PC-9 (cell line): ENCODE measurements around the gene INO80. TPM values are rescaled to one million over a fixed set of nuclear protein-coding genes. Genes with fewer than 3 reads are reported as not detected.

ENCODE experiments used
- BruUV-seq: library from RNA; stranded (reverse); fragments of 400-500 nt; replicated peaks from 2 replicates; lab custom pipeline; 2021; lab: Mats Ljungman, UMichigan
- CTCF ChIA-PET: fragments of 300-600 bp; sonication (Branson Sonifier 250); formaldehyde crosslinking; loops from one replicate; lab custom pipeline; 2022; ENCODE audit warnings: antibody characterized with exemption; lab: Charles Lee
- POLR2A ChIA-PET: fragments of 300-600 bp; sonication (Branson Sonifier 250); formaldehyde crosslinking; loops from one replicate; lab custom pipeline; 2022; ENCODE audit warnings: antibody characterized with exemption; ENCODE audit not compliant: unreplicated experiment; lab: Charles Lee
- DNase-seq, 2 experiments: peaks; one replicate each; pipeline versions ENCODE4 v3.0.0 to v3.0.0-alpha.2; 2015 to 2022; ENCODE audit warnings: mixed read lengths in 1 of 2
- H2AFZ ChIP-seq: fragments of 200-600 bp; sonication (generic); 2 replicates; pipeline ENCODE4 v1.8.1; 2017; ENCODE audit warnings: antibody characterized with exemption
- H3F3A ChIP-seq: fragments of 200-600 bp; sonication (generic); 2 replicates; pipeline ENCODE4 v1.8.1; 2017; ENCODE audit warnings: antibody characterized with exemption, mild to moderate bottlenecking, low read depth; ENCODE audit not compliant: insufficient read depth
- H3K27ac ChIP-seq: fragments of 200-600 bp; sonication (generic); 2 replicates; pipeline ENCODE4 v1.6.1; 2016; ENCODE audit warnings: mixed run types
- H3K27me3 ChIP-seq: fragments of 200-600 bp; sonication (generic); 2 replicates; pipeline ENCODE4 v1.6.1; 2016; ENCODE audit warnings: low read depth, mixed run types; ENCODE audit not compliant: insufficient read depth
- H3K36me3 ChIP-seq: fragments of 200-600 bp; sonication (generic); 2 replicates; pipeline ENCODE4 v1.6.1; 2016; ENCODE audit warnings: low read depth, mixed run types
- H3K4me1 ChIP-seq: fragments of 200-600 bp; sonication (generic); replicated peaks from 2 replicates; pipeline ENCODE4 v1.6.1; 2016; ENCODE audit warnings: mixed run types; ENCODE audit not compliant: insufficient read depth
- H3K4me2 ChIP-seq: fragments of 200-600 bp; sonication (generic); 2 replicates; pipeline ENCODE4 v1.6.1; 2017; ENCODE audit warnings: mixed run types
- H3K4me3 ChIP-seq: fragments of 200-600 bp; sonication (generic); 2 replicates; pipeline ENCODE4 v1.6.1; 2016; ENCODE audit warnings: mixed run types
- H3K79me2 ChIP-seq: fragments of 200-600 bp; sonication (generic); 2 replicates; pipeline ENCODE4 v1.6.1; 2017; ENCODE audit warnings: low read depth, mixed run types
- H3K9me2 ChIP-seq: fragments of 200-600 bp; sonication (generic); 2 replicates; pipeline ENCODE4 v1.8.1; 2017; ENCODE audit warnings: mild to moderate bottlenecking; ENCODE audit not compliant: insufficient read depth
- H3K9me3 ChIP-seq: fragments of 200-600 bp; sonication (generic); 2 replicates; pipeline ENCODE4 v1.8.1; 2016; ENCODE audit warnings: low read depth; ENCODE audit not compliant: insufficient read depth
- H4K20me1 ChIP-seq: fragments of 200-600 bp; sonication (generic); 2 replicates; pipeline ENCODE4 v1.8.1; 2017; ENCODE audit not compliant: insufficient read depth
- EZH2 ChIP-seq: fragments of 200-600 bp; sonication (generic); IDR thresholded peaks from 2 replicates; pipeline ENCODE4 v1.8.0; 2017; ENCODE audit warnings: antibody characterized with exemption, low read depth
- intact Hi-C: fragments of 100-400 bp; cut with micrococcal nuclease; formaldehyde crosslinking; loops from one replicate; pipeline ENCODE4 v1.10.0; 2022; ENCODE audit not compliant: unreplicated experiment
- total RNA-seq: library from RNA; stranded (reverse); gene quantifications from 2 replicates; pipeline ENCODE4 v1.2.3, GENCODE V29; 2021
- TF ChIP-seq, protein P1 (sequence below): fragments of 200-600 bp; sonication (generic); conservative IDR thresholded peaks from 2 replicates; pipeline ENCODE4 v1.6.1; 2017; ENCODE audit warnings: mixed run types, antibody characterized with exemption, mild to moderate bottlenecking, moderate library complexity

Gene INO80
- total RNA-seq, 1 experiment from 2014 or later, result 18.8 TPM

DNA sequence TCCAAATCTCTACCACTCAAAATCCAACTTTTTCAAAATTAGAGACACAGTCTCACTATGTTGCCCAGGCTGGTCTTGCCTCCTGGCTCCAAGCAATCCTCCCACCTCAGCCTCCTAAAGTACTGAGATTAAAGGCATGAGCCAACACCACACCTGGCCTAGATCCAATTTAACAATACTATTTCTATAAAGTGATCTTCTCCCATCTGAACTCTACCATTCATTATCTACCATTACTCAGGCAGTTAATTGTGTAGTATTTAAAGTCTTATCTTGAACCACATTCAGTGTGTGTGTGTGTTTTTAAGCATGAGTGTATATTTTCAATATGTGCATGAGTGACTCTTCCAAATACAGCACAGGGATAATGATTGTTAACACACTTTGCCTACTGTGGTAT, 77.0 kb downstream of the INO80 start:
- Histone ChIP-seq H3K9me2 (no peaks in the 10 kb centered on the region), H3K36me3 (peaks cover 12% of the 10 kb centered on the region; the same call in 1 of the 2 replicates), H3K9me3 (no peaks in the 10 kb centered on the region), H3K4me2 (no peak overlapping the region), H3K79me2 (no peaks in the 10 kb centered on the region), H4K20me1 (no peaks in the 10 kb centered on the region), H3F3A (peaks cover 3% of the 10 kb centered on the region; the same call in 1 of the 2 replicates), H3K27me3 (no peaks in the 10 kb centered on the region), H2AFZ (no peak overlapping the region), H3K4me3 (no peak overlapping the region), H3K4me1 (no peaks in the 10 kb centered on the region), H3K27ac (no peak overlapping the region)
- no peak for DNase-seq
- ChIA-PET POLR2A (no interaction called here), CTCF (no interaction called here)
- TF ChIP-seq EZH2, result no peak
- TF ChIP-seq, protein P1, sequence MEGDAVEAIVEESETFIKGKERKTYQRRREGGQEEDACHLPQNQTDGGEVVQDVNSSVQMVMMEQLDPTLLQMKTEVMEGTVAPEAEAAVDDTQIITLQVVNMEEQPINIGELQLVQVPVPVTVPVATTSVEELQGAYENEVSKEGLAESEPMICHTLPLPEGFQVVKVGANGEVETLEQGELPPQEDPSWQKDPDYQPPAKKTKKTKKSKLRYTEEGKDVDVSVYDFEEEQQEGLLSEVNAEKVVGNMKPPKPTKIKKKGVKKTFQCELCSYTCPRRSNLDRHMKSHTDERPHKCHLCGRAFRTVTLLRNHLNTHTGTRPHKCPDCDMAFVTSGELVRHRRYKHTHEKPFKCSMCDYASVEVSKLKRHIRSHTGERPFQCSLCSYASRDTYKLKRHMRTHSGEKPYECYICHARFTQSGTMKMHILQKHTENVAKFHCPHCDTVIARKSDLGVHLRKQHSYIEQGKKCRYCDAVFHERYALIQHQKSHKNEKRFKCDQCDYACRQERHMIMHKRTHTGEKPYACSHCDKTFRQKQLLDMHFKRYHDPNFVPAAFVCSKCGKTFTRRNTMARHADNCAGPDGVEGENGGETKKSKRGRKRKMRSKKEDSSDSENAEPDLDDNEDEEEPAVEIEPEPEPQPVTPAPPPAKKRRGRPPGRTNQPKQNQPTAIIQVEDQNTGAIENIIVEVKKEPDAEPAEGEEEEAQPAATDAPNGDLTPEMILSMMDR, result no peak
- no TSS peak for BruUV-seq
- intact Hi-C loops, result no loop called here

DNA sequence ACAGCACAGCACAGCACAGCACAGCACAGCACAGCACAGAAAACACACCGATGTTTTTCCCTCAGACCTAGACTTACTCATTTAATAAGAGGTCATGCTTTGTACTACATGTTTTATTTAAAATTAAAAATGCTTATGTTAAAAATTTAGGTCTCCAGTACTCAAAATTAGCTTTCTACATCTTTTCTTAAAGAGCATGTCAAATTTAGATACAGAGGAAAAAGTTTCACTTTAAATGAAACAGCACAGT, 84.1 kb downstream of the INO80 start:
- DNase-seq, result no peak
- Histone ChIP-seq H3K36me3 (peaks cover 8% of the 10 kb centered on the region; the same call in 1 of the 2 replicates), H4K20me1 (no peaks in the 10 kb centered on the region; the same call in 1 of the 2 replicates), H3K4me3 (no peak overlapping the region), H3F3A (no peaks in the 10 kb centered on the region), H3K27ac (no peak overlapping the region), H3K4me2 (no peak overlapping the region), H3K9me3 (no peaks in the 10 kb centered on the region), H3K27me3 (no peaks in the 10 kb centered on the region), H3K79me2 (no peaks in the 10 kb centered on the region), H3K9me2 (no peaks in the 10 kb centered on the region), H3K4me1 (no peaks in the 10 kb centered on the region), H2AFZ (no peak overlapping the region)
- ChIA-PET CTCF (no interaction called here), POLR2A (no interaction called here)
- no TSS peak for BruUV-seq
- intact Hi-C loops, result no loop called here
- TF ChIP-seq, protein P1, result no peak
- no peak for TF ChIP-seq EZH2

DNA sequence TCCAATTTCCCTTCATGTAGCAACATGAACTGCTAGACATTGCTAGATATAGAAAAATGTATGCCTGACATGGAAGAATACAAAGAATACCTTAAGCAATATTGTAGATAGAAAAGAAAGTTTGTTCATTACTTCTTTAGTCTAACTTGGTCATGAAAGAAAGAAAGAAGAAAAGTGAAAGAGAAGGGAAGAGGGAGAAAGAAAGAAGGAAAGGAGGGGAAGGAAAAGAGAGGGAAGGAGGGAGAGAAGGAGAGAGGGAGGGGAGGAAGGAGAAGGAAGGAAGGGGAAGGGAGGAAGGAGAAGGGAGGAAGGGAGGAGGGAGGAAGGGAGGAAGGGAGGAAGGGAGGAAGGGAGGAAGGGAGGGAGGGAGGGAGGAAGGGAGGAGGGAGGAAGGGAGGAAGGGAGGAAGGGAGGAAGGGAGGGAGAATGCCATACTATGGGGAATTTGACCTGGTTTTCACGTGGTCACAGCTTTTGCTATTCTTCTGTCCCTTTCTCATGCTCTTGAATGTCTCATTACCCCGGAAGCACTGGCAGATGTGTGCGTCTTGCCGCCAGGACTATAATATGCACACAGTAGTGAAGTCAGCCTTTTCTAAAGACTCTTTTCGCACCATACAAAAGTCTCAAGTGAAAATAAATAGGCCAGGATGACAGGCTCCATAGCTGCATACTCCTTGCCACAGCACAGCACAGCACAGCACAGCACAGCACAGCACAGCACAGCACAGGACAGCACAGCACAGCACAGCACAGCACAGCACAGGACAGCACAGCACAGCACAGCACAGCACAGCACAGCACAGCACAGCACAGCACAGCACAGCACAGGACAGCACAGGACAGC, 84.6 kb downstream of the INO80 start:
- Histone ChIP-seq H4K20me1 (no peaks in the 10 kb centered on the region; the same call in 1 of the 2 replicates), H2AFZ (no peak overlapping the region), H3K27ac (no peak overlapping the region), H3K9me3 (no peaks in the 10 kb centered on the region), H3K4me2 (no peak overlapping the region), H3K4me1 (no peaks in the 10 kb centered on the region), H3K36me3 (peaks cover 8% of the 10 kb centered on the region; the same call in 1 of the 2 replicates), H3K9me2 (no peaks in the 10 kb centered on the region), H3K79me2 (no peaks in the 10 kb centered on the region), H3K27me3 (no peaks in the 10 kb centered on the region), H3K4me3 (no peak overlapping the region), H3F3A (no peaks in the 10 kb centered on the region)
- TF ChIP-seq, protein P1, result no peak
- TF ChIP-seq EZH2, result no peak
- intact Hi-C loops, result no loop called here
- no peak for DNase-seq
- ChIA-PET CTCF (no interaction called here), POLR2A (no interaction called here)
- no TSS peak for BruUV-seq
